ENCODE data around the gene STX16. TPM values are rescaled to one million over a fixed set of nuclear protein-coding genes. Genes with fewer than 3 reads are reported as not detected.
"Not testable (repeated sequence)": the region's sequence is repeated elsewhere in the genome, so short reads cannot be mapped to it uniquely, and the experiment has no call there.

Gene STX16
- total RNA-seq, 1 donor from 2014 or later: 50.4 TPM

GRCh38 chr20:58723628-58723984 is 72.5 kb downstream of the STX16 start:
- H3K4me3 Mint-ChIP-seq (ENCODE audit: unreplicated experiment): no peak overlapping the region
- peaks cover 7% of the 10 kb centered on the region for H3K36me3 Mint-ChIP-seq (ENCODE audit: low read depth)
- peaks cover 37% of the 10 kb centered on the region for H3K27me3 Mint-ChIP-seq (ENCODE audit: low read depth)
- H3K27ac Mint-ChIP-seq (ENCODE audit: unreplicated experiment): no peak overlapping the region
- peak; percentile 29 for DNase-seq (ENCODE audit: low spot score)
- H3K9me3 Mint-ChIP-seq (ENCODE audit: low read depth): peaks cover 27% of the 10 kb centered on the region
- no peaks in the 10 kb centered on the region for H3K4me1 Mint-ChIP-seq (ENCODE audit: low read depth)
- no peak for TF ChIP-seq CTCF (IDR thresholded peaks at IDR 0.05)

GRCh38 chr20:58726156-58726555 is 75.1 kb downstream of the STX16 start:
- not testable (repeated sequence) for DNase-seq (ENCODE audit: low spot score); H3K27ac Mint-ChIP-seq (ENCODE audit: unreplicated experiment); H3K36me3 Mint-ChIP-seq (ENCODE audit: low read depth); H3K4me3 Mint-ChIP-seq (ENCODE audit: unreplicated experiment); H3K4me1 Mint-ChIP-seq (ENCODE audit: low read depth)
- peaks cover 27% of the 10 kb centered on the region for H3K9me3 Mint-ChIP-seq (ENCODE audit: low read depth)
- H3K27me3 Mint-ChIP-seq (ENCODE audit: low read depth): peaks cover 30% of the 10 kb centered on the region

Other genes with a start within 250 kb of the STX16 start
- gene APCDD1L, start 135.9 kb upstream of the STX16 start, total RNA-seq: 20.7 to 26.3 TPM (median 22.5 TPM) in 3 replicates
- gene NPEPL1, start 41.5 kb downstream of the STX16 start, total RNA-seq: 10.2 to 32.8 TPM (median 31.3 TPM) in 3 replicates
- gene GNAS-AS1, start 199.6 kb downstream of the STX16 start, total RNA-seq: 1.1 to 2.7 TPM (median 1.7 TPM) in 3 replicates
- 1,127 to 1,393 TPM (median 1,374 TPM) in 3 replicates for gene GNAS, start 201.4 kb downstream of the STX16 start, total RNA-seq